ENCODE results near the gene BMP6. TPM values are rescaled to one million over a fixed set of nuclear protein-coding genes. Genes with fewer than 3 reads are reported as not detected.

BMP6 gene
- total RNA-seq, 1 donor from 2014 or later = 0.97 TPM

GRCh38 chr6:7879980-7880717 is 154.2 kb downstream of the BMP6 start:
- H3K27me3 Mint-ChIP-seq (ENCODE audit: unreplicated experiment) = no peaks in the 10 kb centered on the region
- no peaks in the 10 kb centered on the region for H3K4me1 Mint-ChIP-seq (ENCODE audit: unreplicated experiment)
- no peaks in the 10 kb centered on the region for H3K9me3 Mint-ChIP-seq (ENCODE audit: unreplicated experiment)
- H3K36me3 Mint-ChIP-seq (ENCODE audit: low read depth, unreplicated experiment) = peaks cover 29% of the 10 kb centered on the region
- H3K4me3 Mint-ChIP-seq (ENCODE audit: unreplicated experiment) = no peak overlapping the region
- no peak for DNase-seq (ENCODE audit: low spot score)
- no peak for TF ChIP-seq CTCF (IDR thresholded peaks at IDR 0.05; ENCODE audit: unreplicated experiment)
- H3K27ac Mint-ChIP-seq (ENCODE audit: unreplicated experiment) = no peak overlapping the region

- TF ChIP-seq CTCF (IDR thresholded peaks at IDR 0.05; ENCODE audit: unreplicated experiment) = no peak
- no peak for DNase-seq (ENCODE audit: low spot score)
- H3K27me3 Mint-ChIP-seq (ENCODE audit: unreplicated experiment) = no peaks in the 10 kb centered on the region
- peaks cover 31% of the 10 kb centered on the region for H3K36me3 Mint-ChIP-seq (ENCODE audit: low read depth, unreplicated experiment)
- no peaks in the 10 kb centered on the region for H3K9me3 Mint-ChIP-seq (ENCODE audit: unreplicated experiment)
- H3K4me3 Mint-ChIP-seq (ENCODE audit: unreplicated experiment) = no peak overlapping the region
- no peaks in the 10 kb centered on the region for H3K4me1 Mint-ChIP-seq (ENCODE audit: unreplicated experiment)
- no peak overlapping the region for H3K27ac Mint-ChIP-seq (ENCODE audit: unreplicated experiment)
Observed at GRCh38 chr6:7880718-7881107, 154.8 kb downstream of the BMP6 start.

- Mint-ChIP-seq H3K4me3 (ENCODE audit: unreplicated experiment) (no peak overlapping the region), H3K36me3 (ENCODE audit: low read depth, unreplicated experiment) (peaks cover 34% of the 10 kb centered on the region), H3K9me3 (ENCODE audit: unreplicated experiment) (no peaks in the 10 kb centered on the region), H3K27ac (ENCODE audit: unreplicated experiment) (no peak overlapping the region), H3K27me3 (ENCODE audit: unreplicated experiment) (no peaks in the 10 kb centered on the region), H3K4me1 (ENCODE audit: unreplicated experiment) (no peaks in the 10 kb centered on the region)
- DNase-seq (ENCODE audit: low spot score) = no peak
- TF ChIP-seq CTCF (IDR thresholded peaks at IDR 0.05; ENCODE audit: unreplicated experiment) = no peak
Observed at GRCh38 chr6:7881765-7882500, 156.0 kb downstream of the BMP6 start.

GRCh38 chr6:7882505-7883257 is 156.8 kb downstream of the BMP6 start:
- no peak for DNase-seq (ENCODE audit: low spot score)
- no peak overlapping the region for H3K27ac Mint-ChIP-seq (ENCODE audit: unreplicated experiment)
- peaks cover 2% of the 10 kb centered on the region for H3K27me3 Mint-ChIP-seq (ENCODE audit: unreplicated experiment)
- H3K4me1 Mint-ChIP-seq (ENCODE audit: unreplicated experiment) = no peaks in the 10 kb centered on the region
- no peak overlapping the region for H3K4me3 Mint-ChIP-seq (ENCODE audit: unreplicated experiment)
- no peak for TF ChIP-seq CTCF (IDR thresholded peaks at IDR 0.05; ENCODE audit: unreplicated experiment)
- no peaks in the 10 kb centered on the region for H3K9me3 Mint-ChIP-seq (ENCODE audit: unreplicated experiment)
- peaks cover 39% of the 10 kb centered on the region for H3K36me3 Mint-ChIP-seq (ENCODE audit: low read depth, unreplicated experiment)
